HEK293T (cell line): Measurements from ENCODE around the gene FHOD3.

Experiments used
- FOXA1 ChIP-seq: fragments of 450-650 bp; IDR thresholded peaks from 2 replicates; pipeline ENCODE4 v1.6.1; 2016; ENCODE audit warnings: mild to moderate bottlenecking
- FOXM1 ChIP-seq: fragments of 450-650 bp; IDR thresholded peaks from 2 replicates; pipeline ENCODE4 v1.6.1; 2017; ENCODE audit warnings: mild to moderate bottlenecking, borderline replicate concordance
- SP1 ChIP-seq: fragments of 450-650 bp; IDR thresholded peaks from 2 replicates; pipeline ENCODE4 v1.6.1; 2017
- SUZ12 ChIP-seq: fragments of 450-650 bp; IDR thresholded peaks from 2 replicates; pipeline ENCODE4 v1.6.1; 2016; ENCODE audit warnings: mild to moderate bottlenecking

DNA sequence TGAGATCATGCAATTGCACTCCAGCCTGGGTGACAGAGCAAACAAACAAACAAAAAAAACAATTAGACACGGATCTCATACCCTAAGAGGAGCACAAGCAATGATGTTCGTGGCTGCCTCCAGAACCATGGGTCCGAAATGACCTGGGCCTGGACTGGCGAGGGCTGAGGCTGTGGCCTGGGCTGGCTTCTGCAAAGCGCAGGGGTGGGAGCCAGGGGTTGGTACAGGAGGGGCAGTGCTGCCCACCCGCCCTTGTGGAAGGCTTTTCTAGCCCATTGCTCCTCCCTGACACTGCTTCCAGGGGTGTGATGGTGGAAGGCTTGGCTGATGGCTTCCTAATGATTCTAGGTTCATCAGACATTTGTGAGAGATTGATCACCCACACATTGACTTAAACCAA is 167.8 kb downstream of the FHOD3 start:
- TF ChIP-seq FOXA1 (no peak), FOXM1 (no peak), SP1 (no peak), SUZ12 (no peak)
